GM18526 (cell line): ENCODE data around the gene CCNYL1.

Experiments
- POLR2A ChIP-seq: IDR thresholded peaks from 3 replicates; pipeline ENCODE4 v1.6.1; 2011; ENCODE audit not compliant: insufficient read length; ENCODE audit errors: extremely low read depth

CCNYL1 gene

DNA sequence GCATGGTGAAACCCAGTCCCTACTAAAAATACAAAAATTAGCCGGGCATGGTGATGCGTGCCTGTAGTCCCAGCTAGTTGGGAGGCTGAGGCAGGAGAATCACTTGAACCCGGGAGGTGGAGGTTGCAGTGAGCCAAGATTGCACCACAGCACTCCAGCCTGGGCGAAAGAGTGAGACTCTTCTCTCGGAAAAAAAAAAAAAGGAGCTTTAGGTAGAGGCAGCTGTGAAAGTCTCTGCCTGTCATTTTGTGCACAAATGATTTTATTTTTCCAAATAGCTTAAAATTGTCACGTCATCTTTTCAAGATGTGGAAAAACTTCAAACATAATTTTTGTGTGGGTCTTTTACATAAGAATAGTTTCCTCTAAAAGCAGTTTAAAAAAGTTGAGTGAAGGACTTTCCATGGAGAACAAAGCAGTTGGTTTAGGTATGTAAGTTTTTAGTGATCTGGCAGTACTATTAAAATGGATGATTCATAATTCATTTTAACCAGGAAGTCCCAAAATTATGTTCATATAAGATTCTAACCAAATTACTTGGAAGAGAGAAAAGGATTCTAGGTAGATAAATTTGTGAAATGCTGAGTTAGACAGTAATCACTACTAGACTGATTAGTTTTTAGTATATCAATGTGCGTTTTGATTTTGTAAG, 11.5 kb downstream of the CCNYL1 start:
- TF ChIP-seq POLR2A, result no peak

DNA sequence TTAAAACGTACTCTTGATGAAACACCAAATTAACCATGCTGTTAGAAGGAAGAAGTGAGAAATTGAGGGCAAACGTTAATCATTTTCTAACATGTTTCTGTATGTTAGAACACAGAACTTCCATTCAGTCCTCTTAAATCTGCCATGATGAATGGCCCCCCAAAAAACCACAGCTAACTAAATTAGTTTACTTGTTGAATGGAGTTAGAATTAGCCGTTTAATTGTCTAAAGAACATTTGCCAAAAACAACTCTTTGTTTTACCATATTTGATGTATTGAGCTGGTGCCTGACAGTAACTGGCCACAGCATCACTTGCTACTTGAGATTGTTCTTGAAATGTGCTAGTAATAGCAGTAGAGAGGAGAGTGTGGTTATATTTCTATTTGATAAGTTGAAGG, 12.7 kb downstream of the CCNYL1 start:
- TF ChIP-seq POLR2A, result no peak

DNA sequence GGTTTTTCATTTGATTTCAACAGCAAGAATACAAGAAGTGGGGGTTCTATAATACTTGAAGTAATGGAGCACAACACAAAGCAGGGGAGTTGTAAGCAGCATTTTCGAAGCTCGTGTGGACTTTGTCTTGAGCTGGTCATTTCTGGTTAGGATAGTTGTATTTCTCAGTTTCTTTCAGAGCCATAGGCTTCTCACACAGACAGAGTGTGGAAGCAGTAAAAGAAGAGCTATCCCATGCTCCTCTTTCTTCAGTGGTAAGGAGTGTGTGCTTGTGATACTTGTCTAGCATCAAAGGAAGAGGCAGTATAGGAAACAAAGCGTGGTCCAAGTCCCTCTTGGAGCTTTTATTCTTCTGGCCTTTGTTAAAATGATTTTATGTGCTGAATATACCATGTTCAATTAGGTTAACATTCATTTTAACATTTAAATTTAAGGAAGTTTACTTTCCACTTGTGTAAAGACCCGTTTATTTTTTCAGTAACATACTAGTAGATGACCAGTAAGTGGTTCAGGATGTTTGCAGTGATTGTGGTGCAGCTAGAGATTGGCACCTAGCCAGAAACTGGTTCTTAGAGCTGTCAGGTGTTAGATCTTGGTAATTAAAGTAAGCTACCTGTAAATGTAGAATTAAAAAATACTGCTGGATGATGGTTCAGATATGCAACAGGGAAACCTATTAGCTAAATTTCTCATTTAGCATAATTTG, 14.6 kb downstream of the CCNYL1 start:
- no peak for TF ChIP-seq POLR2A

DNA sequence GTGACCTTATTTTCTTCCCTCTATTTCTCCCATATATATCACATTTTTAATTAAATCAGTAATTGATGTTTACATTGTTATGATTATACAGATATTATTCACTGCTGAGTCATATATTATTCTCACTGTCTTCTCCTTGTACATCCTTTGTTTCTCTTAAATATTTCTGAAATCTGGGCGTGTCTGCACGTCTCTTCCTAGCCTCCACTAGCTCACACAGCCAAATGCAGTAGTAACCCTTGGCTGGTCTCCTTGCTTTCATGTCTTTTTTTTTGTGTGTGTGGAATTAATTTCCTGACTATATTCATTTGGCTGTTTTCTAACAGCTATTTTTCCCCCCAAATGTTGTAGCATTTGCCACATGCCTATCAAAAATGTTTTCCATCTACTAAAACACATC, 15.8 kb downstream of the CCNYL1 start:
- TF ChIP-seq POLR2A, result no peak

DNA sequence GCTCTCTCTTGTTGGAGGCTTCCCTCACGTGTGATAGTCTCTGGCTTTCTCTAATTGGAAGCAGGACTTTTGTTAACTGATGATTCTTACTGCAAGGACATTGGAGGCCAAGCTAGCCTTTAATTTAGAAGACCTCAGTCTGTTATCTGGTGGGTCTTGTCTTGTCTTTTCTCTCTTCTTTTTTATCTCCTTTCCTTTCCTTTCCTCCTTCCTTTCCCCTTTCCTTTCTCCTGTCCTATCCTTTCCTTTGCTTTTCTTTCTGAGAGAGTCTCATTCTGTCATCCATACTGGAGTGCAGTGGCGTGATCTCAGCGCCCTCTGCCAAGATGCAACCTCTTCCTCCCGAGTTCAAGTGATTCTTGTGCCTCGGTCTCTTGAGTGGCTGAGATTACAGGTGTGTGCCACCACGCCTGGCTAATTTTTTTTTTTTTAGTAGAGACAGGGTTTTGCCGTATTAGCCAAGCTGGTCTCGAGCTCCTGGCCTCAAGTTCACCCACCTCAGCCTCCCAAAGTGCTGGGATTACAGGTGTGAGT, 18.1 kb downstream of the CCNYL1 start:
- TF ChIP-seq POLR2A, result no peak

DNA sequence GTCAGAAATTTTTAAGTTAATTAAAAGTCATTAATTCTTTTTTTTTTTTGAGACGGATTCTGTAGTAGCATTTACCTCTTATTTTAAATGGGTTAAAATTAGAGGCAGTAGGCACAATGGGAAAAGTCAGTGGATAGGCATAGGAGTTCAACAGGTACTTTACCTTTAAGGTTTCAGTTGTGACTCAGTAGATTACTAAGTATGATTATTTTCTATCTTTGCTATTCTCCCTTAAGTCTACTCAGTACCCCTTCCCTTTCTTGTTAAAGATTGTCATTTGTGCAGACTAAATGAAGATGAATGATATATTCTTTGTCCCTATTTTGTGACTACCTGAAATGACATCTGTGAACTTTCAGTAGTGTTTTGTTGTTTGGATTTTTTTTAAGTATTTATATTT, 19.7 kb downstream of the CCNYL1 start:
- no peak for TF ChIP-seq POLR2A

DNA sequence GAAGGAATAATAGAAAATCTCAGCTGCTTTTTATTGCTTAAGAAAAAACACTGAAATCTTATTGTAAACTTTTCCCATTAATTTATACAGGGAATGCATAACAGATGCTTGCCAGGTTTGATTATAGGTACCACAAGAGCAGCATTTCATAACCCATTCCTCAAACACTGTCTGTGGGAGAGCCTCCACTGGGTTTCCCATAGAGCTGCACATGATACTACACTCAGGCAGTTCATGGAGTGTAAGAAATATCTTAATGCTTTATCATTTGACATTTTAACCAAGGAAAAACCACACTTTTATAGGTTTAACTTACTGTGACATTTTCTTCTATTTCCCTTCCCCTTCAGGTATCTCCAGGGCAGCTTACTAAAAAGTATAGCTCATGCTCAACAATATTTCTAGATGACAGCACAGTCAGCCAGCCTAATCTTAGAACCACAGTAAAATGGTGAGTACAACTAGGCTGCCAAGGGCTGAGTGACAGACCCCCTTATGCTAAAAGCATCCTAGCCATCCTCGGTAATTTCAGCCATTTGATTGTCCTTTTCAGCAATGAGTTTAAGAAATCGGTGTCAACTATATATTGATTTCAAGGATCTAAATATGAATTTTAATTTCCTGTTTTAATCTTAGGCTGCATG, 22.3 kb downstream of the CCNYL1 start:
- no peak for TF ChIP-seq POLR2A

DNA sequence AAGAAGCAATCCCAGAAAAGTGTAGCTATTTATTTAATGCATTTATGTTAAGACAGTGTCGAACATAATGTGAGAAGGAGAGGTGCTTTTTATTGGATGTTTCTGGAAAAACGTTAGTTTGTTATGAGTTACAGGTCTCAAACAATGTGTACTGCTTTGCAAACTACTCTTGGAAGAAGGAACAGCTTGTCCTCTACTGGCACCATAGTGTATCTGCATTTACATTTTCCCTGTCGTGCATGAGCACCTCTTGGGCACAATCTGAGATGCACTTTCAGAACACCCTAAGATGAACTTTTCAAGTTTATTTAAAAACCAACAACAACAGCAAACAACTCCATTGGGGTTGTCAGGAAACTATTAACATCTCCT, 22.8 kb downstream of the CCNYL1 start:
- TF ChIP-seq POLR2A, result no peak

DNA sequence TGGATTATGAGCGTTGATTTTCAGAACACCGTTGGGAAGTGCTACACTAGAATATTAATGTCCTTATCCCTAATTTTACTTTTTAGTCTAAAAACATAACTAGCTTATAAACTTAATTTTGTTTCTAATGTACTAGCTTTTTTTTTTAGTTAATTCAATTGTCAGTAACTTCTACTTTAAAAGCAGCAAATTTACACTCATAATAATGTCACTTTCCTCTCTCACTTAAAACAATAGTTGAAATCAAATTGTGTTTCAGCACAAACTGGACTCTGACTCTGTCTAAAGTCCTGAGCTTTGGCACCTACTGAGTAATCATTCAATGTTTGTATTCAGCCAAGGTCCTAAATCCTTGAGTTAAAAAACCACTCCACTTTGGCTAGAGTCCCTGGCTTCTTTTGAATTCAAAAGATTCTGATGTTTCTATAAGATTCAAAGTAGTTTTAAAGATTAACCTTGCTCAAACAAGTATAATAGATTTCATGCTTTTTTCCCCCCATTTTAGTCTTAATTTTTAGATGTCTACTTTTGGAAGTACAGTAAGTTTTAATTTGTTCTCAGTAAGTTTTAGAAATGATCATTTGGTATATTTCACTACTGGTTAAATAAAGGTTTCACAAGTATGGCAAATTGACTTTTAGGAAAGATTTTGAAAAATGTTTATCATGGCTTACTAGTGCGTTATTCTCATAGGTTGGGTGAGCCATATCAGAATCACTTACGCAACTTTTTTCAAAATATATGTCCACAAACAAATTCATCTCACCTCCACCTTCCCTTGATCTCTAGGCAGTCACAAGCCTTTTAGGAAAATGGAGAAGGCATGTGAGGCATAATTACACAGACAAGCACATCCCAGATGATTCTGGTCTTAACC, 23.4 kb downstream of the CCNYL1 start:
- no peak for TF ChIP-seq POLR2A

DNA sequence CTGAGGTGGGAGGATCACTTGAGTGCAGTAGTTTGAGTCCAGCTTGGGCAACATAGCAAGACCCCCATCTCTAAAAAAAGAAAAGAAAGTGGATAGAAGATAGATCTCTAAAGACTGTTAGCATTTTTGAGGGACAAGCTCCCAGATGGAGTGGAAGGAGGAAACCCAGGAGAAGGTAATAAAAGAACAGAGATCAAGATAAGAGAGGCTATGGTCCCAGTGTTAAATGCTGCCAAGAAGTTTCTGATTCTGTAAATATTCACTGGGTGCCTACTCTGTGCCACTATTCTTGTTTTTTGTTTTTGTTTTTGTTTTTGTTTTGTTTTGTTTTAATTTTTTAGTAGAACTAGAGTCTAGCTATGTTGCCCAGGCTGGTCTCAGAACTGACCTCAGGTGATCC, 32.1 kb downstream of the CCNYL1 start:
- TF ChIP-seq POLR2A, result no peak

DNA sequence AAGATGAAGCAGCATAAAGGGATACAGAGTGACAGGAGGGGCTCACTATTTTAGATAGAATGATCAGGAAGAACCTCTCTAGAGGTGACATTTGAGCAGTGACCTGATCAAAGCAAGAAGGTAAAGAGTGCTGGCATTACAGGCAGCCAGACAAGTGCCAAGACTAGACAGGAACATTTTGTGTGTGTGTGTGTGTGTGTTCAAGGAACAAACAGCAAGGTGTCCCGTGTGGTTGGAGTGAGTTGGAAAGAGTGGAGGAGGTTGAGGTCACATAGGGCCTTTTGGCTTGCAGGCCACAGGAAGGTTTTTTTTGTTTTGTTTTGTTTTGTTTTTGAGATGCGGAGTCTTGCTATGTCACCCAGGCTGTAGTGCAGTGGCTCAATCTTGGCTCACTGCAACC, 32.6 kb downstream of the CCNYL1 start:
- no peak for TF ChIP-seq POLR2A

DNA sequence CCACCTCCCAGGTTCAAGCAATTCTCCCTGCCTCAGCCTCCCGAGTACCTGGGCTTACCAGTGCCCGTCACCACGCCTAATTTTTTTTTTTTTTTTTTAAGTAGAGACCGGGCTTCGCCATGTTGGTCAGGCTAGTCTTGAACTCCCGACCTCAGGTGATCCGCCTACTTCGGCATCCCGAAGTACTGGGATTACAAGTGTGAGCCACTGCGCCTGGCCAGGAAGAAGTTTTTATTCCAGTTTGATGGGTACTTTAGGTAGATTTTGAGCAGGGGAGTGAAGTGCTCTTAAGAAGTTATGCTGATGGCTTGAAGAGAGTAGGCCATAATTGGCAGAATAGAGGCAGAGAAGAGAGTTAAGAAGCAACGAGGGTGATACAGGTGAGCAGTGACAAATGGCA, 33.0 kb downstream of the CCNYL1 start:
- TF ChIP-seq POLR2A, result no peak

DNA sequence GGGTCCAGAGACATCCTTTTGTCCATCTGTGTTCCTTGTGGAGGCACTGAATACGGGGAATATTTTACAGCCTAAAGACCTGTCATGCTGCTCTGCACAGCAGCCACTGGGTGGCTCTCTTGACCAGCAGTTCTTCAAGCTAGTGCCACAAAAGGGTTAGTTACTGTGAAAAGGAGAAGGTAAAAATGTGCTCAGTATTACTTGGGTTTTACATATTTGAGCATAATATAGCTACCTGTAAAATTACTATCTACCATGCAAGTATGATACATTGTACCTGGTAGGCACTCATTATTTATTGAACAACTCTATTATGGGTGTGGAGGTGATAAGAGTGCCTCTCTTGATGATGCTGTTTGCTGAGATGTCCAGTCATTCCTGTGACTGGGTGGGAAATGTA, 34.7 kb downstream of the CCNYL1 start:
- no peak for TF ChIP-seq POLR2A

DNA sequence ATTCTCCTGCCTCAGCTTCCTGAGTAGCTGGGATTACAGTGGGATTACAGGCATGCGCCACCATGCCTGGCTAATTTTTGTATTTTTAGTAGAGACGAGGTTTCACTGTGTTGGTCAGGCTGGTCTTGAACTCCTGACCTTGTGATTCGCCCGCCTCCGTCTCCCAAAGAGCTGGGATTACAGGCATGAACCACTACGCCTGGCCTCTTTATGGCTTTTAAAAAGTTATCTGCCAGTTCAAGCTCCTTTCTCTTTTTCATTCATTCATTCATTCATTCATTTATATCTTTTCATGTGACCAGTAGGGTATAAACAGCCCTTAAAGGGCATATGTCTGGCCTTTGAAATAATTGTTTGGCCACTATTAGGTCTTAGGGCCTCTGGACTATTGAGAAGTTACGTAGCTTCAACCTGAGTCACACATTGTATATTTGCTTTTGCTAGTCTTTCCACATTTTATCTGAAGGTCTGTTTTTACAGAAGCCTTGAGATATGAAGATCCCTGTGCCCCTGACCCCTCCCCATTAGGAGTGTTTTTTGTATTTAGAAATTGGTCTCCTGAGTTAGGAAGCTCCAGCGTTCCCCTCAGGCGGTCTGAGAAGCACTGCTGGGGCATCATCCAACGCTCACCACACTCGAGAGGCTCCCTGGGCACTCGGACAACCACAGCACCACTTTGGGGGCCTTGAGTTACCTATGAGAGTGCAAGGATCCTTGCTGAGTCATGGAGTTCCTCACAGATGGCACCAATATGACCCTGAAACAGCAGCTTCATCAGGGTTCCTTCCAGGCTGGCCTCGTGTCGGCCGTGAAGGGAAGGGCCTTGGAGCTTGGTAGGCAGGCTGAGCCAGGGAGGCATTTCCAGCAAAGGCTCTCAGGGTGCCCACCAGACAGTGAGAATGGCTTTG, 36.5 kb downstream of the CCNYL1 start:
- TF ChIP-seq POLR2A, result no peak
